A673 (cell line): ENCODE data around the gene ARSB.

Experiments used
- CTCF ChIP-seq: fragments of 300-800, 200-600 bp; sonication (generic); conservative IDR thresholded peaks from 2 replicates; pipeline ENCODE4 v1.5.1; 2017; ENCODE audit warnings: low read depth, mild to moderate bottlenecking, antibody characterized with exemption, low read length, moderate library complexity, mixed read lengths
- EZH2 ChIP-seq: fragments of 200-600 bp; sonication (generic); IDR thresholded peaks from 2 replicates; pipeline ENCODE4 v1.6.1; 2017; ENCODE audit warnings: borderline replicate concordance, low read depth, mild to moderate bottlenecking, mixed read lengths, antibody characterized with exemption, low read length; ENCODE audit not compliant: poor library complexity, severe bottlenecking

GRCh38 chr5:78746021-78746770, 238.9 kb downstream of the ARSB start:
- TF ChIP-seq CTCF (no peak), EZH2 (no peak)
